ENCODE data around the gene DGKB.
"Not testable (repeated sequence)": the region's sequence is repeated elsewhere in the genome, so short reads cannot be mapped to it uniquely, and the experiment has no call there.

The DGKB gene

DNA sequence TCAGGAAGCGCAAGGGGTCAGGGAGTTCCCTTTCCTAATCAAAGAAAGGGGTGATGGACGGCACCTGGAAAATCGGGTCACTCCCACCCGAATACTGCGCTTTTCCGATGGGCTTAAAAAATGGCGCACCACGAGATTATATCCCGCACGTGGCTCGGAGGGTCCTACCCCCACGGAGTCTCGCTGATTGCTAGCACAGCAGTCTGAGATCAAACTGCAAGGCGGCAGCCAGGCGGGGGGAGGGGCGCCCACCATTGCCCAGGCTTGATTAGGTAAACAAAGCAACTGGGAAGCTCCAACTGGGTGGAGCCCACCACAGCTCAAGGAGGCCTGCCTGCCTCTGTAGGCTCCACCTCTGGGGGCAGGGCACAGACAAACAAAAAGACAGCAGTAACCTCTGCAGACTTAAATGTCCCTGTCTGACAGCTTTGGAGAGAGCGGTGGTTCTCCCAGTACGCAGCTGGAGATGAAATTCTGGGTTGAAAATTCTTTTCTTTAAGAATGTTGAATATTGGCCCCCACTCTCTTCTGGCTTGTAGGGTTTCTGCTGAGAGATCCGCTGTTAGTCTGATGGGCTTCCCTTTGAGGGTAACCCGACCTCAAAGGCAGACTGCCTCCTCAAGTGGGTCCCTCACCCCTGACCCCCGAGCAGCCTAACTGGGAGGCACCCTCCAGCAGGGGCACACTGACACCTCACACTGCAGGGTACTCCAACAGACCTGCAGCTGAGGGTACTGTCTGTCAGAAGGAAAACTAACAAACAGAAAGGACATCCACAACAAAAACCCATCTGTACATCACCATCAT lies 623.3 kb downstream of the DGKB start:
- DNase-seq, result not testable (repeated sequence)

DNA sequence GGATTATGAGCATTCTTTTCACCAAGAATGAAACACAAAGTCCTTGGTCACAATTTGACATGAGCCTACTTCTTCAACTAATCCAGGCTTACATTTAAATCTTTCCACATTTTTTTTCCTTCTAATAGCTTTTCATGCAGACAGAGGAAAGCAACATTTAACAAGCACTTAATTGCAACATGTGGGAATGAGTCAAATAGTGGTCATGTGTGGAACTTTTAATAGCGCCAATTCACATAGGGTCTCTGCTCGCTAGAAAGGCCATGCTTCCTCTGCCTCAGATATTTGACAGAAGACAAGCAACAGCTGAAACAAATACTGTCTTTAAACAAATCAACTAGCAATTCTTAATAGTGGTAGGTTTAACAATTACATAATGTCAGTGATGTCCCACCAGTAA lies 627.2 kb downstream of the DGKB start:
- DNase-seq, result no peak

DNA sequence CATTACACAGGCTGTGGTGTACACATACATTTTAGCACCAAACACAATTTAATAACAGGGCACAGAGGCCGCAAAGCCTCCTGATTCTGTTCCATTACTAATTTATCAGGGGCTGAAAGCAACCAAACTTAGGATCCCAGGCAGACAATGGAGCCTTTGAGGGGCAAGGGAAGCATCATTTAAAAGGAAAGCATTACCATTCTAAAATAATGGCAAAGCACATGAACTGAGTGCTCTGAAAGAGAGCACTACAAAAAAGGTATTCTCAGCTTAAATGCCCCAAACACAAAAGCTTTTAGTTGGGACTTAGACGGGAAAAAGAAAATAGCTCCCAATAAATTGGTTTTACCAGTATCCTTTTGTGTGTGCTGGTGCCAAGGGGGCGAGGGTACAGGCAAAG lies 631.1 kb downstream of the DGKB start:
- no peak for DNase-seq

DNA sequence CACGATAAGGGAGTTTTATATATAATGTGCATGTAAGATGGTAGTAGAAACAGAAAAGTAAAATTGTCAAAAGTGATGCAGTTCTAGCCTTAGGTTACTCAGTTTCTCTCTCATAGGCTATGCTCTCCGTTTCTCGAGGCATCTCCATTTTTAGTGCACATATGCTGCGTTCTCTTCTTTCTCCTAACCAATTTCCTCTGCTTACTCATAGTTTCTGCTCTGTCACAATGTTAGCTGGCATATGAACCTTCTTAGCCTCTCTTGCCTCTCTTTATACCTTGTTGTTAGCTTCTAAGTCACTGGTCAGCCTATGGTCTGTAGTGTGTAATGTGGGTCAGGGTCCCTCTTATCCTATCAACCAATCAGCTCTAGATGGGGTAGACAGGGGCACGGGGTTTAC lies 632.5 kb downstream of the DGKB start:
- no peak for DNase-seq

DNA sequence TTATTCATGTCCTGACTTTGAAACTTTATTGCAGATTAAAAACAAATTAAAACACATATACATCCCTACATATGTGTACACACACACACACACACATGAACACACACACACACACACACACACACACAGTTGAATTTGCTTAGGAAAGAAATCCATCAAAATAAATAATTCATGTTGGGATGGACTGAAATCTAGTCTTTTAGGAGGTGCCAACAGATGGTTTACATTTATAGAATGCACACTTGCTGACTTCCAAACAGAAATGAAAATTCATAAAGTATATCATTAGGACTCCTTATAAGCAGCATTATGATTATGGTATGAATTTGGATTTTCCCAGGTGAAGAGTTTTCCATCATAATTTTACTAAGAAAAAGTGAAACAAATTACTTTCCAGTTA lies 642.5 kb downstream of the DGKB start:
- DNase-seq, result no peak

DNA sequence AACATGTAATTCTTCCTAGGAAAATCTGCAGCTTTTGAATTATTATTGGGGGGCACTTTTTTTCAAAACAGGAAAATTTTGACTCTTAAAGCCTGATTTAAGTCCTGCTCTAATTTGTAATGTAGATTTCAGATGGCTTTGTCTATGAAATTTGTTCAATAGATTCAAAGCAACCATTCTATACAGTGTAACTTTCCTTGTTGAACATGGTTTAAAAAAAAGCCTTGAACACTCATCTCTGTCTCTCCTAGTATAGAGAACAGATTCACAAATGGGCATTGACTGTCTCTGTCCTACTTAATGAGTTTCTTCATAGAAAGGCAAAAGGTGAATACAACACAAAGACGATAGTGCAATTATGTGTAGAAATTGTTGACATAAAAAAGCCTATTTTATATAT lies 643.7 kb downstream of the DGKB start:
- no peak for DNase-seq

DNA sequence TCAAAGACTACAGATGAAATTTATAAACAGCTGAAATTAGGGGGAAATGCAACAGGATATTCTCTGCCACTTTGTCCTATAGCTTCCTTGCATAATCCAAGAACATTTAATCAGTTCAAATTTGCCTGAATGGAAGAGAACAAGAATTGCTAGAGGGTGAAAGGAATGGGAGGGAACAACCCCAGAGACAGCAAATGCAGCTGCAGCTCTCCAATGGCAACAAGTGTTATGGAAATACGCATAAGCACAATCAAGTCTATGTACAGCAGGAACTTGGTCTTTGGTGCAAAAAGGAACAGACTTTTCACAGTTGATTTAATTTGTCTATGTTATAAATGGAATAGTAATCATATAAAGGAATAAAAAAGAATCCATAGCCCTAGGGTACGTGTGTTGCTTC lies 644.1 kb downstream of the DGKB start:
- DNase-seq, result no peak

DNA sequence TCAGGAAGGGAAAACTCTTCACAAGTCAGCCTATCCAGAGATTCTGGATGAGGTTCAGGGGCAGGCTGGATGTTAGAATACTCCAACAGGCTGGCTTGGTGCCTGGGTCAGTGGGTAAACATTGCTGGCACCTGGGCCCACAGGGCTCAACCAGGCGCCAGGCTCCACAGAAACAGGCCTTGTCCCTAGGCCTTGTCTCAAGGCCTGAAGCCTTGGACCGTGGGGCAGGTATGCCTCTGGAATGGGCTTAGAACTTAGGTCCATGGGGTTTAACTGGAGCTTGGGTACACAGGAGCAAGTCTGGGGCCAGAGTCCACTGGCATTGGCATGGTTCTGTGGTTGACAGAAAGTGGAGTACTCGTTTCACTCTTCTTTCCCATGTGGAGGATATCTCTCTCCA lies 650.1 kb downstream of the DGKB start:
- DNase-seq, result no peak

DNA sequence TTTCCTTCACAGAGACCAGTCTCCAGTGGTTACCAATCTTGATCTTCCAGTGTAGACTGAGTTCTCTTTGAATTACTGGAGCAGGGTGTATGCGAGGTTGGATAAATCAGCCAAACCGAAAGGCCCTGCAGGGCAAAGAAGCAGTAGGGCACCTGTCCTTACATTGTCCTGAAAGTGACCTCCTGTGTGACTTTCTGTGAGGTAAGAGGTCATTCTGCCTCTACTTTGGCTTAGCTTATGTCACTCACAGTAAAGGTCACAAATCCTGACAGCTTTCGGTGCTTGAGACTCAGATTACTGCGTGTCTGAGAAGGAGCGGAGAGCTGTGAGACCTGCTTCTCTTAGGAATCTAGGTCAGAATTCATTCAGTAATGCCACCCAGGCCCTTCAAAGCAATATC lies 660.4 kb downstream of the DGKB start:
- DNase-seq, result no peak

DNA sequence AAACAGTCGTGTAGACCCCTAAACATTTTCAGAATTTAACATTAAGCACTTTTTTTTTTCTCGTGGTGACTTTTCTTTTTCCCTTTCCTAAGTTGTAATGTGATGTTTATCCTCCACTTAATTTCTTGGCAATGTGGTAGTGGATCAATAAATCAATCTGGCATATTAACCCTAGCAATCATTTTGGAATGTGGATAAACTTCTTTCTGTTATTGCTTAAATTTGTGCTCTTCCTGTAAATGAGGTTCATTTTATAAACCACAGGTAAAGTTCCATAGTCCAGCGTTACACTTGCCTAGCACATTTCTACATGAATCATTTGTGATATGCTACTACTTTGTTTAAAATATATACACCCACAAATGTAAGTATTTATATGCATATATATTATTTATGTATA lies 665.7 kb downstream of the DGKB start:
- no peak for DNase-seq

DNA sequence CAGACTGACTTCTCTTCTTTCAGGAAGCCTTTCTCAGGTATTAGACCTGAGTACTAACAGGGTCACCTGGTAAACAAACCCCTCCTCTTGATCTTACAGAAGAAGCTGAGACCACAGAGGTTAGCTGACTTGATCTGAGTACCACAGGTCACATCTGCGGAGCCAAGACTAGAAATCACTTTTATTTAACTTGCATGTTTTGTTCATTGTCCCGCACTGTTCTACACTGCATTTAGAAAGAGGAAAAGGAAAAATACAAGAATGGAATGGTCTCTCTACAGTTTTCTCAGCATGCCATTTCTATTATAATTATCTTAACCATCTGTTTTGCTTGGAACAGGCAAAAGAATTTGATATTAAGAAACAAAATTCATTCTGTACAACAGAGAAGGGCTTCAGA lies 667.5 kb downstream of the DGKB start:
- DNase-seq, result no peak

DNA sequence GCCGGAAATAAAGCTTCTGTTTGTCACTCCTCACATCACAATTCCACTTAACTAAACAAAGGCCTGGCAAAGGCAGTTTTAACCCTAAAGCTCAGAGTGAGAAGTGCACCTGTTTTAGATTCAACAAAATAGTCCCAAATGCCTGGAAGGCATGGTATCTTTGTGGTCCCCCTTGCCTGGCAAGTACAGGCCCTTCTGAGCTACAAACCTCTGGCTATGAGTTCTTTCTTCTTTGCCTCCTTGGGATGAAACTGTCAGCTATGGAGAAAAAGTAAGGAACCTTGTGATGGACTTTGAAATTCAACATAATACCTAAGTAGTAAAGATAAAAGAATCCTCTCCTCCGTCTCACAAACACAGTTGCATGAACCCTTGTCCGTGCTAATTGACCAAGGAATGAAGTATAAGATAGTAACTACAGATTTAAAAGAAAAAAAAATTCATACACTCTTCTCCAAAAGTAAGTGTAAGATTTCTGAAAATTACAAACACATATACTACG lies 668.6 kb downstream of the DGKB start:
- DNase-seq, result no peak

DNA sequence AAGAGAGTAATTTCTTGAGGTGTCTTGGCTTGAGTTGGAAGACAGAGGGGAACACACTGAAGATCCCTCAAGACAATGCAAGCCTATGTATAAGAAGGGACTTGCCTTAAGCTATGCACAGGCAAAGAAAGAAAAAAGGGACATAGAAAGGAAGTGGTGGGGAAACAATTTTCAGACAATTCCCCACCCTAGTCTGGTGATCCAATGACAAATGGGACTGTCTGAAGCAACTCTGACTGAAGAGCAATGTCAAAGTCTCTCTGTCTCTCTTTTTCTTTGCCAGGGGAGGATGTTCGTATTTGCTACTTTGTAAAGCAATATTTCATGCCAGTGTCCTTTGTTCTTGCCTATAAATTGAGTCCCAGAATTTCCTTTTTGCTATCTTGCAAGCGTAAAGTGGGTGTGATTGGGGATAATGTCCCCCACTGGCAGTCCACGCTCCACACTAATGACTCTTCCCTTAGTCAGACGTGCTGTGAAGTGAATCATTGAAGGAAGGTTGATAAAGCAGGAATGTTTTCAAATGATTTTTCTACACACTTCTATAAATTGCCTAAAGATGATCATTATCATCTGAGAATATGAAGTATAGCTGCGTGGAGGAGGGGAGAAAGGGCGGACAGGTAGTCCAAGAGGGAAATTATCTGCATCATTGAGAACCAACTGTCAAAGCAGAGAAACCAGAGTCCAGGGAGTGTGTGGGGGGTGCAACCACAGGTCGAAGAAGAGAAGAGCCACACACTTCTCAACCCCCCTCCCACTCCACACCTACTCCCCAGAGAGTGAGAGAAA lies 669.3 kb downstream of the DGKB start:
- DNase-seq, result no peak

DNA sequence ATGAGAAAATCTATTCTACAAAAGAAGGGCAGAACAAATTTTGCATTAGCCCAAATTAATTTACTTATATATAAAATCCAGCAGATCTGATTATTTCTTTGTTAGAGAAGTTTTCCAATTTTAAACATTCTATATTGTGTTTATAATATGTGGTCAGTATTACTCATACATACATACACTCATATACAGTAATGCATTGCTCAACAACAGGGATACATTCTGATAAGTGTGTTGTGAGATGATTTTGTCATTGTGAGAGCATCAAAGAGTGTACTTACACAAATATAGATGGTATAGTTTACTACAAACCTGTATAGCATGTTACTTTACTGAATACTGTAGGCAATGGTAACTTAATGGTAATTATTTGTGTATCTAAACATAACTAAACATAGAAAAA lies 673.5 kb downstream of the DGKB start:
- no peak for DNase-seq

DNA sequence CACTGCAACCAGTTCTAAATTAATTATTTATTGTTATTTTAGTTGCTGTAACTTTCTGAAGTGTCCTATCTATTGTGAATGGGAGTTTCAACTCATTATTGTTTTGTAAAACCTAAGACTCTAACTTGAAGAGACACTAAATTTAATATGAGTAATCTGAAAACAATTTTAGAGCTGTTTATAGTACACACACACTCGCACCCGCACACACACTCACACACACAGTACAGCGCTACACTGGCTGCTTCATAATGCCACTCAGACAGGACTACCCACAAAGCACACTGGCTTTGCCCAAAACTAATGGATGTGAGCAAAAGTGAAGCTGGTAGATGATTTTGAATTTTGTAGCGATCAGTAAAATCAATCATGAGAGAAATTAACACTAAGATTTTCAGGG lies 674.2 kb downstream of the DGKB start:
- no peak for DNase-seq

DNA sequence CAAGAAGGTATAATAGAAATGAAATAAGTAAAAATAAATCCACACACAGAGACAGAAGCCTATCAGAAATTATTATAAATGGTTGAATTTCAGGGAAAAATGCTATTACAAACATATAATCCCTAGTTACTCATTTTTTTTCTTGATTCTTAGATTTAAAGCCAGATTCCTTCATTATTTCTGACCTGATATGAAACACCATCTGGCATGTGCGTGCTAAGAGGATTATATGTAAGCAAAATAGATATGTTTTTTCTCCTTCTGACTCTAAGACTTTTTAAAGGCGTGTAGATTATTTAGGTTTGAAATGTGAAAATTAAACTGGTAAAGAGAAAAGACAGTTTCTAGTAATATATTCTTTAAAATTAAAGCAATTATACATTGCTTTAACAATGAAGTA lies 676.4 kb downstream of the DGKB start:
- DNase-seq, result no peak

DNA sequence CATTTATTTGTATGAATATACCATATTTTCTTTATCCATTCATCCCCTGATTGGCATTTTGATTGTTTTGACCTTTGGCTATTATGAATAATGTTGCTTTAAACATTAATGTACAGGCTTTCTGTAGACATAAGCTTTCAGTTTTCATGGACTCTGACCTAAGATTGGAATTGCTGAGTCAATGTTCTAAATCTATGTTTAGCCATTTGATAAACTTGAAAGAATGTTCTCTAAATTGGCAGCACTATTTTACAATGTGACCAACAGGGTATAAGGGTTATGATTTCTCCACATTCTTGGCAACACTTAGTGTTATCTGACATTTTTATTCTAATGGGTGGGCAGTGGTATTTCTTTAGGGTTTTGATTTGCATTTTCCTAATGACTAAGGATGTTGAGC lies 683.4 kb downstream of the DGKB start:
- no peak for DNase-seq

DNA sequence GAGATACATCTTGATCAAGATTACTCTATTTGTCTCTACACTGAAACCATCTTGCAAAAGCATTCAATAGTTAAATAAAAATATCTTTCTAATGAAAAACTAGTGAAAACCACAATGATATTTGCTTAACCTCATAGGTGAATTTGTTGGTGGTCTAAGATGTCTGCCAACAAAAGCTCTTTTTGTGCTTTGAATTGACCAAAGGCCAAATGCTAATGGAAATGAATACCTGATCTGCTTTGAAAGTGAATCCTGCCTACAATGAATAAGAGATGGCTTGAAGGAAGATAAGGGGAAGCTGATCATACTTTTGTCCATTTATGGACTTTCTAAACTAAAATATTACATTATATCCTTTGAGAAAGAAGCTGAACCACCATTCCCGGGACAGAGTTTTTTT lies 684.2 kb downstream of the DGKB start:
- no peak for DNase-seq

DNA sequence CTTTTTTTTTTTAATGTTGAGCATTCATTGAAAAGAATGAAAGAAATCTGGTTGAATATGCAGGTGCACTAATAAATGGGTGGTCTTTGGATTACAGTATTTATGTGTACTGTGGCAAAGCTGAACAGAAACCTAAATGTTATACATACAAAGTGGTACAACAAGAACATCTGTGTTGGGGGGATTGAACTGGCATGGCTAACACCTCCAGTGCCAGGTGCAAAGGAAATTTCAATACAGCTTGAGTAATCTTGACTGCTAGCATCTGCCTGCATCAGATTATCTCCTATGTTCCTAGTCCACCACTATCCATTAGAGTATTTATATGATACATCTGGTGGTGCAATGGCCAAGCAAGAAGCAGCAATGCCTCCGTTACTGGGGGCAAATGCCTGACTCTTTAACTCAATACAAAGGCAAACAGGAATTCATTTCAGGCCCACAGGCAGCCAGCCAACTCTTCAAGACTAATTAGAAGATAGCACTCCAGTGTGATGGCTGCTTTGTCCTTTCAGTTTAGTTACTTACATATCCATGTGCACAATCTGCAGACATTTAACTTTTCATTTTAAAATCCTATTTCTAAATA lies 692.6 kb downstream of the DGKB start:
- DNase-seq, result no peak

DNA sequence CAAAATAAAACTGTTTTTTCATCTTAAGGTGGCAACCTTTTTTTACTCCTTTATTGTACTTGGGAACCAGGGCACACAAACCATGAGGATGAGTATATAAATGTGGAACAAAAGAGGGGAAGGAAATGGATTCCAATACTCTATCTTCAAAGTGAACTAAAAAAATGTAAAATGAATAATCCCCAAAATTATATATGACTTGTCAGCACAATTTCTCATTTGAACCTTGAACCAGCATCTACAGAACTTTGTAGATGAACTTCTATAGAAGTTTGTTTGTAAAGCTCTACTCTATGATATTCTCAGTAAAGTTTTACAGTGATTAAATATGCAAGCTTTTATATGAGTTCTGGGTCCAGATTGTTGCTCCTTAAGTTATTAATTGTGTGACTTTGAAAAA lies 694.8 kb downstream of the DGKB start:
- DNase-seq, result no peak

DNA sequence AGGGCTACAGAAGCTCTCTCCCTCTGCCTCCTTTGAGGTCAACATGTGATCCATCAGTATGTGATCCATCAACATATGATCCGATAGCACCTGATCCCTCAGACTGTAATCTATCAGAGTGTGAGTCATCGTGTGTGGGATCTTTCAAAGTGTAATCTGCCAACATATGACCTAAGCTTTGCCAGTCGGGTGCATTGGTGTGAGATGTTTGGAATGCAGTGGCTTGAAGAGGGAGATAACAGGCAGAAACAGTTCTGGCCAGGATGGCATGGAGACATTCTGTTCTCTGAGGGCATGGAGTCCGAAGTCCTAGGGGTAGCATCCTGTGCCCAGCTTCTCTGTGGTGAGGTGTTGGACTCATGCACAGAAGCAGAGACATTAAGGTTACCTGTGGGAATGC lies 695.4 kb downstream of the DGKB start:
- no peak for DNase-seq

DNA sequence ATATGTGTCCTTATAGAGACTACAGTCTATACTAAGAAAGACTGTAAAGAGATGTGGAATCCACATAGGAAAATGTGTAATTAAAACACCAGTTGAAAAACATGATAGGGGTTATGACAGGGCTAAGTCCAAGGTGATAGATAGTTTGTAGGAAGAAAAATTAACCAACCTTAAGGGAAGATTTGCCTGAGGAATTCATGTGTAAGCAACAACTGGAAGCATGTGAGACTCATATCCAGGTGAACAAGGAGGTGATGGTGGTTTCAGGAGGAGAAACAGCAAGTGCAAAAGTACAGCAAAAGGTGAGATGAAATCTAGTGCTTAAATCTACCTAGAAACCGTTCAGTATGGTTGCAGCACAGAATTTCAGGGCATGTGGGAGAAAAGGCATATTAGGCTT lies 696.4 kb downstream of the DGKB start:
- no peak for DNase-seq

DNA sequence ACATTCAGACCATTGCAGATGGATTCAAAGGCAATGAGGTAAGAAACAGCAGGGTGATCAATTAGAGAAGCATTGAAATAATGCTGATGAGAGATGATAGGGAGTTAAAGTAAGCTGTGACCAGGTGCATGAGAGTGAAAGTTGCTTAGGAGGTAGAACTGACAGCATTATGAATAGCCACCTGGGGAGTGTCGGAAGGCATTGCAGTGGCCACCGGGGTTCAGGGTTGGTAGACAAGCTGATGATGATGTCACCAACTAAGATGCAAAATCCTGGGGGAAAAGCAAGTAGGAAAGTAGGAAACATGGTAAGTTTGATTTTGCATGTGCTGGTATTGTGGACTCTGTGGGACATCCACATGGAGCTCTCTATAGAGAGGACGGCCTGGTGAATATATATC lies 701.2 kb downstream of the DGKB start:
- DNase-seq, result no peak

DNA sequence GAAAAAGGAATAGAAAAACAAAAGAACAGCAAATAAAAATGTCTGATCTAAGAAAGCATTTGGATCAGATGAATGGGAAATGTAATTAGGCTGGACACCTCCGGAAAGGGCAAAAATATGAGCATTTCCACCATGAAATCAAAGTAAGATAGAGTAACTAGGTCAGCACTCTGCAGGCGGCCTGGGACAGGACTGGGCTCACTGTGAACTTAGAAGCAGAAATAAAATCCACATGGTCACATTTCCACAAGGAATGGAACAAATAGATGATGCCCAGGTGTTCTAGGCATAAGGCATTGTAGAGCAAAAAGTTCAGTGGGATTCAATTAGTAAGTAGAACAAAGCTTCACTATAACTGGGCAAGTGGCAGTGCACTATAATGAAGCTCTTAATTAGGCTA lies 703.2 kb downstream of the DGKB start:
- DNase-seq, result no peak
